Activated B cell treated with CpG ODN at 0.5 μM for 24 hours (primary cell): ENCODE results near the gene AHNAK2. TPM values are rescaled to one million over a fixed set of nuclear protein-coding genes. Genes with fewer than 3 reads are reported as not detected.
A peak's percentile ranks its signal among the peaks of the same experiment; 100 is the strongest.
"Not testable (repeated sequence)": the region's sequence is repeated elsewhere in the genome, so short reads cannot be mapped to it uniquely, and the experiment has no call there.

Experiments
- ATAC-seq: fragments of 200-7000 bp; cut with Tn5 transposase; one replicate; pipeline ENCODE4 v1.10.0; 2021; ENCODE audit warnings: low read depth, mild to moderate bottlenecking, moderate library complexity
- CTCF ChIA-PET: fragments of 350-600 bp; sonication (Branson Sonifier 250); formaldehyde crosslinking; loops from one replicate; lab custom pipeline; 2021; ENCODE audit warnings: antibody characterized with exemption; lab: Charles Lee
- POLR2A ChIA-PET: fragments of 350-600 bp; sonication (Branson Sonifier 250); formaldehyde crosslinking; loops from one replicate; lab custom pipeline; 2021; ENCODE audit warnings: antibody characterized with exemption; lab: Charles Lee
- DNase-seq: peaks from one replicate; pipeline ENCODE4 v3.0.0; 2022
- H3K27ac Mint-ChIP-seq: one replicate; pipeline ENCODE4 v1.8.0; 2020; ENCODE audit warnings: mixed read lengths
- H3K27me3 Mint-ChIP-seq: one replicate; pipeline ENCODE4 v1.8.0; 2021; ENCODE audit warnings: mixed read lengths
- H3K36me3 Mint-ChIP-seq: one replicate; pipeline ENCODE4 v1.8.0; 2021; ENCODE audit warnings: low read depth, mixed read lengths
- H3K4me1 Mint-ChIP-seq: one replicate; pipeline ENCODE4 v1.8.0; 2021; ENCODE audit warnings: mixed read lengths
- H3K4me3 Mint-ChIP-seq: one replicate; pipeline ENCODE4 v1.8.0; 2020; ENCODE audit warnings: mild to moderate bottlenecking, mixed read lengths
- H3K9me3 Mint-ChIP-seq: one replicate; pipeline ENCODE4 v1.8.0; 2020; ENCODE audit warnings: mixed read lengths
- intact Hi-C: fragments of 100-400 bp; cut with micrococcal nuclease; formaldehyde crosslinking; loops from one replicate; pipeline ENCODE4 v1.15.1; 2024
- total RNA-seq: library from RNA; stranded (reverse); gene quantifications from 2 replicates; pipeline ENCODE4 v1.2.3, GENCODE V29; 2022
- TF ChIP-seq, protein P1 (sequence below): fragments of 200-600 bp; IDR thresholded peaks from one replicate; pipeline ENCODE4 v1.8.0; 2022; ENCODE audit warnings: antibody characterized with exemption, mild to moderate bottlenecking

Gene AHNAK2
- total RNA-seq, 1 donor from 2014 or later, result not detected

GRCh38 chr14:104893435-104894207 is 84.6 kb downstream of the AHNAK2 start:
- Mint-ChIP-seq H3K27ac (no peak overlapping the region), H3K36me3 (no peaks in the 10 kb centered on the region), H3K27me3 (peaks cover 5% of the 10 kb centered on the region), H3K4me3 (no peak overlapping the region), H3K4me1 (peaks cover 6% of the 10 kb centered on the region), H3K9me3 (no peaks in the 10 kb centered on the region)
- ATAC-seq (peak; percentile 37), DNase-seq (peak; percentile 14)
- intact Hi-C loops, result no loop called here
- ChIA-PET CTCF (interaction anchor here (0.7 to 1.2 kb wide), 3 partner anchors 66 to 117 kb away, joined by 3 read pairs; no protein-coding TSS in a partner anchor), POLR2A (interaction anchor here (0.6 kb wide), 2 partner anchors 26 to 44 kb away, joined by 3 read pairs; no protein-coding TSS in a partner anchor)
- TF ChIP-seq, protein P1, sequence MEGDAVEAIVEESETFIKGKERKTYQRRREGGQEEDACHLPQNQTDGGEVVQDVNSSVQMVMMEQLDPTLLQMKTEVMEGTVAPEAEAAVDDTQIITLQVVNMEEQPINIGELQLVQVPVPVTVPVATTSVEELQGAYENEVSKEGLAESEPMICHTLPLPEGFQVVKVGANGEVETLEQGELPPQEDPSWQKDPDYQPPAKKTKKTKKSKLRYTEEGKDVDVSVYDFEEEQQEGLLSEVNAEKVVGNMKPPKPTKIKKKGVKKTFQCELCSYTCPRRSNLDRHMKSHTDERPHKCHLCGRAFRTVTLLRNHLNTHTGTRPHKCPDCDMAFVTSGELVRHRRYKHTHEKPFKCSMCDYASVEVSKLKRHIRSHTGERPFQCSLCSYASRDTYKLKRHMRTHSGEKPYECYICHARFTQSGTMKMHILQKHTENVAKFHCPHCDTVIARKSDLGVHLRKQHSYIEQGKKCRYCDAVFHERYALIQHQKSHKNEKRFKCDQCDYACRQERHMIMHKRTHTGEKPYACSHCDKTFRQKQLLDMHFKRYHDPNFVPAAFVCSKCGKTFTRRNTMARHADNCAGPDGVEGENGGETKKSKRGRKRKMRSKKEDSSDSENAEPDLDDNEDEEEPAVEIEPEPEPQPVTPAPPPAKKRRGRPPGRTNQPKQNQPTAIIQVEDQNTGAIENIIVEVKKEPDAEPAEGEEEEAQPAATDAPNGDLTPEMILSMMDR, result no peak

DNA sequence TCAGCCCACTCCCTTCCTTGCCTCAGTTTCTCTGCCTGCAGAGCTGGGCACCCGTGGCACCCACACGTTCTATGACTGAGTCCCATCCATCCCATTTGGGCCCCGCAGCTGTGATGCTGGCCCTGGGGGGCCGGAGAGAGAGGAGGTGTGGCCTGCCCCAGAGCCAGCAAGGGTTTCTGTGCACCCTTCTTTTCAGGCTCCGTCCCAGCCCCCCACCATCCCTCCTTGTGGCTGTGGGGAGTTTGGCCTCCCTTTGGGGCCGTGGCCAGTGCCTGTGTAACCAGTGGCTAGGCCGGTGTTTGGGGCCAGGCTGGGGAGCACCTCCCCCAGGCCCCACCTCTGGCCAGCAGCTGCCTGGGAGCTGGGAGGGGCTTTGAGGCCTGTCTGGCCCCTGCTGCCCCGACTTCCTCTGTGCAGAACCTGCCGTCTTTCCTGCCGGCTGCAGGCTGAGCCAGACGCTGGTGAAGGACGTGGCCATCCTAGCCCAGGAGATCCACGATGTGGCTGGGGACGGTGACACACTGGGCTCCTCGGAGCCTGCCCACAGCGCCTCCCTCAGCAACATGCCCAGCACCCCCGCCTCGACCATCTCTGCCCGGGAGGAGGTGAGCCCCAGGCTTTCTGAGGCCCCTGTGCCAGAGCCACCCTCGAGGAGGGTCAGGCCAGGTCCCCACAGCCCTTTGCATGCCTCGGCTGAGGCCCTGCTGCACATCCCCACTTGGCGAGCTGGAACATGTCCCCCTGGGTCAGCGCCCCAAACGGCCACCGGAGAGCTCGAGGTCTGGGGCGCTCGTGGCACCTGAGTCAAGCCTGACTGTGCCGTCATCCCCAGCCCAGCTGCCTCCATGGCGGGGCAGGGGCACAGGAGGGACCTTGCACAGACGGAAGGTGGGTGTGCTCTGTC is 85.4 kb downstream of the AHNAK2 start:
- no peaks in the 10 kb centered on the region for H3K9me3 Mint-ChIP-seq
- ChIA-PET CTCF (interaction anchor here (0.7 to 1.2 kb wide), 3 partner anchors 67 to 118 kb away, joined by 3 read pairs; no protein-coding TSS in a partner anchor), POLR2A (interaction anchor here (0.6 kb wide), 2 partner anchors 26 to 71 kb away, joined by 3 read pairs; no protein-coding TSS in a partner anchor)
- TF ChIP-seq, protein P1, result no peak
- H3K27me3 Mint-ChIP-seq, result peaks cover 3% of the 10 kb centered on the region
- no peak for DNase-seq
- H3K4me3 Mint-ChIP-seq, result no peak overlapping the region
- H3K4me1 Mint-ChIP-seq, result peaks cover 6% of the 10 kb centered on the region
- ATAC-seq, result no peak
- H3K36me3 Mint-ChIP-seq, result no peaks in the 10 kb centered on the region
- intact Hi-C loops, result no loop called here
- no peak overlapping the region for H3K27ac Mint-ChIP-seq

- Mint-ChIP-seq H3K4me3 (no peak overlapping the region), H3K4me1 (peaks cover 6% of the 10 kb centered on the region), H3K36me3 (no peaks in the 10 kb centered on the region), H3K27me3 (peaks cover 3% of the 10 kb centered on the region), H3K9me3 (no peaks in the 10 kb centered on the region), H3K27ac (no peak overlapping the region)
- ChIA-PET POLR2A (interaction anchor here (0.6 kb wide), 2 partner anchors 66 to 72 kb away, joined by 3 read pairs; no protein-coding TSS in a partner anchor), CTCF (no interaction called here)
- TF ChIP-seq, protein P1, result no peak
- intact Hi-C loops, result no loop called here
- DNase-seq, result no peak
- no peak for ATAC-seq
Measured at GRCh38 chr14:104891664-104892530, 86.3 kb downstream of the AHNAK2 start.

- Mint-ChIP-seq H3K4me1 (no peaks in the 10 kb centered on the region), H3K27ac (no peak overlapping the region), H3K36me3 (no peaks in the 10 kb centered on the region), H3K4me3 (no peak overlapping the region), H3K27me3 (no peaks in the 10 kb centered on the region), H3K9me3 (no peaks in the 10 kb centered on the region)
- intact Hi-C loops, result no loop called here
- DNase-seq, result no peak
- CTCF ChIA-PET, result no interaction called here
- ATAC-seq, result no peak
- POLR2A ChIA-PET, result no interaction called here
- TF ChIP-seq, protein P1, result no peak
Measured at GRCh38 chr14:104891121-104891551, 87.0 kb downstream of the AHNAK2 start.

DNA sequence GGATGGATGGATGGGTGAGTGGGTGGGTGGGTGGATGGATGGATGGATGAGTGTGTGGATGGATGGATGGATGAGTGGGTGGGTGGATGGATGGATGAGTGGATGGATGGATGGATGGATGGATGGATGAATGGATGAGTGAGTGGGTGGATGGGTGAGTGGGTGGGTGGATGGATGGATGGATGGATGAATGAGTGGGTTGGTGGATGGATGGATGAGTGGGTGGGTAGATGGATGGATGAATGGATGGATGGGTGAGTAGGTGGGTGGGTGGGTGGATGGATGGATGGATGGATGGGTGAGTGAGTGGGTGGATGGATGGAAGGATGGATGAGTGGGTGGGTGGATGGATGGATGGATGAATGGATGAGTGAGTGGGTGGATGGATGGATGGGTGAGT is 87.9 kb downstream of the AHNAK2 start:
- H3K9me3 Mint-ChIP-seq, H3K36me3 Mint-ChIP-seq, H3K27ac Mint-ChIP-seq, POLR2A ChIA-PET, CTCF ChIA-PET, ATAC-seq, H3K27me3 Mint-ChIP-seq, H3K4me1 Mint-ChIP-seq, H3K4me3 Mint-ChIP-seq, DNase-seq, intact Hi-C loops: not testable (repeated sequence)
